Omental fat pad (tissue), 4 donors: ENCODE measurements around the gene PRDM16. TPM values are rescaled to one million over a fixed set of nuclear protein-coding genes. Genes with fewer than 3 reads are reported as not detected.
A peak's percentile ranks its signal among the peaks of the same experiment; 100 is the strongest.

Experiments
- ATAC-seq: fragments of 150-250 bp; one replicate; pipeline ENCODE4 v1.9.1; 2016; ENCODE audit warnings: mild to moderate bottlenecking, moderate library complexity; ENCODE audit not compliant: low FRiP score
- DNase-seq: peaks from one replicate; pipeline ENCODE4 v3.0.0-alpha.2; 2019; ENCODE audit warnings: low spot score
- total RNA-seq, 4 donors: library from RNA; depleted of rRNA; stranded (reverse); fragments of >200 nt; gene quantifications; one replicate each; pipeline ENCODE4 v1.1.0, GENCODE V29; 2016
- TF ChIP-seq, protein P1 (sequence below), 3 donors: fragments of 450-650 bp; IDR thresholded peaks; one replicate each; pipeline ENCODE4 v1.5.1; 2016 to 2017; ENCODE audit warnings: antibody characterized with exemption in 3 of 3, mild to moderate bottlenecking in 3 of 3, moderate library complexity in 2 of 3

The PRDM16 gene
- total RNA-seq, 4 donors from 2014 or later = 0.19 to 3.8 (median 1.8) TPM

DNA sequence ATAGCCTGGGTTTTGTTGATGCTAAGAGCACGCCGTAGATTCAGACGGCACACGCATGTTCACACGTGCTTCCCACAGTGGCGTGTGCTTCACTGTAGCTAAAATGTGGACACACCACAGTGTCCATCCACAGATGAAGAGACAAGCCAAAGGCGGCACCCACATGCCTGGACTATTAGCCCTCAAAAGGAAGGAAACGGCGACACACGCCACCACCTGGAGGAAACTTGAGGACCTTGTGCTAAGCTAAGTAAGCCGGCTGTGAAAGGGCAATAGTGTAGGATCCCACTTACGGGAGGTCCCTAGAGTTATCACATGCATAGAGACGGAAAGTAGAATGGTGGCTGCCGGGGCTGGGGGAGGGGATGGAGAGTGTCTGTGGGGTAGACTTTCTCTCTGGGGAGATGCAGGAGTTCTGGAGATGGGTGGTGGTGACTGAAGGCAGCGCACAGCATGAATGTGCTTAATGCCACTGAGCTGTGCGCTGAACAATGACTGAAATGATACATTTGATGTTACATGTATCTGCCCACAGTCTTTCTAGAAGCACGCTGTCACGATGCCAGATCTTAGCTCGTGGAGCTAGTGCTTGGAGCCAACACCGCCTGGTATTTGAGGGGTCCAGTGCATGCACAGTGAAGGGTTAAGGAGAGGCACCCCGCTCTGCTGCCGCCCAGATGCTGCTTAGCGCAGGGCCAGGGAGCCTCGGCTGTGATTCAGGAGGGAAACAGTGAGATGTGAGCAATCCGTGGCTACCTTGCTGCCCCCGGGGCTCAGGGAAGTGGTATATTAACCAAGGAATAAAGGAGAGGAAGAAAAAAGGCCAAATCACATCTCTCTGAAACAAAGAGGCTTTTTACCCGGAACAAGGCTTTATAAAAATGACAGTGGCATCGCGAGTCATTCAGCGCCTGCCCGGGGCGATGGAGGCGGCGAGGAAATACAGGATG, 103.7 kb downstream of the PRDM16 start:
- ATAC-seq (no peak), DNase-seq (no peak)
- TF ChIP-seq, protein P1, sequence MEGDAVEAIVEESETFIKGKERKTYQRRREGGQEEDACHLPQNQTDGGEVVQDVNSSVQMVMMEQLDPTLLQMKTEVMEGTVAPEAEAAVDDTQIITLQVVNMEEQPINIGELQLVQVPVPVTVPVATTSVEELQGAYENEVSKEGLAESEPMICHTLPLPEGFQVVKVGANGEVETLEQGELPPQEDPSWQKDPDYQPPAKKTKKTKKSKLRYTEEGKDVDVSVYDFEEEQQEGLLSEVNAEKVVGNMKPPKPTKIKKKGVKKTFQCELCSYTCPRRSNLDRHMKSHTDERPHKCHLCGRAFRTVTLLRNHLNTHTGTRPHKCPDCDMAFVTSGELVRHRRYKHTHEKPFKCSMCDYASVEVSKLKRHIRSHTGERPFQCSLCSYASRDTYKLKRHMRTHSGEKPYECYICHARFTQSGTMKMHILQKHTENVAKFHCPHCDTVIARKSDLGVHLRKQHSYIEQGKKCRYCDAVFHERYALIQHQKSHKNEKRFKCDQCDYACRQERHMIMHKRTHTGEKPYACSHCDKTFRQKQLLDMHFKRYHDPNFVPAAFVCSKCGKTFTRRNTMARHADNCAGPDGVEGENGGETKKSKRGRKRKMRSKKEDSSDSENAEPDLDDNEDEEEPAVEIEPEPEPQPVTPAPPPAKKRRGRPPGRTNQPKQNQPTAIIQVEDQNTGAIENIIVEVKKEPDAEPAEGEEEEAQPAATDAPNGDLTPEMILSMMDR (IDR thresholded peaks at IDR 0.05) = no peak

DNA sequence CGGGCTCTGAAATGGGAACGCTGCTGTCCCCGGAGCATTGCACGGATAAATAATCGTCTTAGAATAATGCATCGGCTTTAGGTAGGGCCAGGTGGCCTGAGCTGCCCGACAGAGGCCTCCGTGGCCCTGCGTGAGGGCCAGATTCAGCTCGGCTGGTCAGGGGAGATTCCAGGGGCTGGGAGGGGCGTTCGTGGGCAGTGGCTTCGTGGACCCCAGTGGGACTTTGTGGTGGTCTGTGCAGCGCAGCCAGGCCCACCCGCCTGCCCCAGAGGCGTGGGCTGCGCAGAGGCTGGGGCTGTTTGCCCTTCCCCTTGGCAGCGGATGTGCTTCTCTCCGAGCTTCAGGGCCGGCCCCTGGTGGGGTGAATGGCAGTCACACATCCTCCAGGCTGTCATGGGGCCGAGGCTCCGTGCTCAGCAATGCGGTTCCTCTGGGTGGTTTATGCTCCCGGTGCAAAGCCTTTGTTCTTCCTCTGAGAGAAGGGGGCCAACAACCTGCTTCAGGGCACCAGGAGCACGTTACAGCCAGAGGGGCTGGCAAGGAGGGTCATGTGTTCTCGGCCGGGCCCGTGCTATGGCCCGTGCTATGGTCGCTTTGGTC, 104.5 kb downstream of the PRDM16 start:
- DNase-seq = no peak
- no peak for ATAC-seq
- TF ChIP-seq, protein P1 (IDR thresholded peaks at IDR 0.05) = no peak

DNA sequence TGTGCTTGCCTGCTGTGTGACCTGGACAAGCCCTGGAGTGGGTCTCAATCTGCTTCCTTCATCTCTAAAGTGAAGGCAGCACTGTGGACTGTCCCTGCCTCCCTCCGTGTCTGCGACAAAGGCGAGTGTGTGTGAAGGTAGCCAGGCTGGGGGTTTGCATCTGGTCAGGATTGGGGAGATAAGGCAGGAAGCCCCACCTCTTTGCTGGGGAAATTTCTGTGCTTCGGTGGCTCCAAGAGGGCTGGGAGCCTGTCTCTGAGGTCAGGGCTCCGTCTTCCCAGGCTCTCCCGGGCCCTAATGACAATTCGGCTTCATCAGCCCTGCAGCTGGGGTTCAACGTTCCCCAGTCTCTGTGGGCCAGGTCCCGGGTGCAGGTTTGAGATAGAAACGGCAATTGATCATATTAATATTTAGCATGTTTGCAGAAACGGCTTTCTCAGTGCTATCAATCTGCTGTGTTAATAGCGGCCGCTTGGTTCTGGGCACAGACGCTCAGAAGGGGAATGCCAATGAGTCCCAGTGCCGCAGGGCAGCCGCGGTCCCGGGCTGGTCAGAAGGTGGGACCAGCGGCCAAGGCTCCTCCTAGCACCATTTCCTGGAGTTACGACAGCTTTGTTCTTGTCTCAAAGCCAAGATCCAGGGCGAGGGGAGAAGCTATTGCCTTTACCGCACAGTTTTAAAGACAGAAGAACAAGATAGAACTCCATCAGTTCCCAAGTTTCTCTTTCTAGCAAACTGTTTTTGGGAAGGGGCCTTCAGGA, 105.7 kb downstream of the PRDM16 start:
- DNase-seq (no peak), ATAC-seq (peak; percentile 62)
- TF ChIP-seq, protein P1 (IDR thresholded peaks at IDR 0.05) = no peak

DNA sequence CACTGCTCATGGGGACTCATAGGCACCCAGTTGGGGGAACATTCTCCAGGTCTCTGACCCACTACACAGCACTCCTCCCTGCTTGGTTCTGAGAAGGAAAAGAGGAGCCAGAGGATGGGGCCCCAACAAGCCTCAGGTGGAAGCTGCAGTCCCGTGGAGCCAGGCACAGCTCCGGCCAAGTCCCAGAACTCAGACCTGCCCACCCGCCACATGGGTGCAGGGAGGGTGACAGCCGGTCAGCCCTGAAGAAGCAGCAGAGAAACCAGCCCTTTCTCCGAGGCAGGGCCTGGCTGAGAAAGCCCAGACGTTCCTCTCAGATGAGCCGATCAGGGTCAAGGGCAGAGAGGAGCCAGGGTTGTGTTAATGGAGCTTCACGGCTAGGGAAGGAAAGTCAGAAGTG, 106.5 kb downstream of the PRDM16 start:
- DNase-seq = no peak
- no peak for ATAC-seq

DNA sequence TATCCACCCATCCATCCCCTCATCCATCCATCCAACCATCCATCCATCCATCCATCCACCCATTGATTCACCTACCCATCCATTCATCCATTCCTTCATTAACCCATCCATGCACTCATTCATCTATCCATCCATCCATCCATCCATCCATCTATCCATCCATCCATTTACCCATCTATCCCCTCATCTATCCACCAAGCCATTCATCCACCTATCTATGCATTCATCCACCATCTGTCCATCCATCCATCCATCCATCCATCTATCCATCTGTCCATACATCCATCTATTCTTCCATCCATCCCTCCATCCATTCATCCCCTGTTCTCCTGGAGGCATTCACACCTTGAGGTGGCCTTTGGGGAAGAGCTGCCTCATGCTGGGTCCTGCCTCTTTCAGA, 107.0 kb downstream of the PRDM16 start:
- TF ChIP-seq, protein P1 (IDR thresholded peaks at IDR 0.05) = no peak
- DNase-seq (no peak), ATAC-seq (no peak)

More for the DNA sequence above, 106.5 kb downstream of the PRDM16 start:
- TF ChIP-seq, protein P1 (IDR thresholded peaks at IDR 0.05) = no peak

DNA sequence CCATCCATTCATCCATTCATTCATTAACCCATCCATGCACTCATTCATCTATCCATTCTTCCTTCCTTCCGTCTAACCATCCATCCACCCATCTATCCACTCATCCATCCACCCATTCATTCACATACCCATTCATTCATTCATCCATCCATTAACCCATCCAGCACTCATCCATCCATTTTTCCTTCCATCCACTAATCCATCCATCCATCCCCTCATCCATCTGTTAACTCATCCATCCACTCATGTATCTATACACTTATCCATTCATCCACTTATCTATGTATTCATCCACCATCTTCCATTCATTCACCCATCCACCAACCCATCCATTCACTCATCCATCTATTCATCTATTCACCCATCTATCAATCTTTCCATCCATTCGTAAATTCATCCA, 107.8 kb downstream of the PRDM16 start:
- no peak for DNase-seq
- ATAC-seq = no peak
- TF ChIP-seq, protein P1 (IDR thresholded peaks at IDR 0.05) = no peak
